ENCODE results near the gene PCBP1. TPM values are rescaled to one million over a fixed set of nuclear protein-coding genes. Genes with fewer than 3 reads are reported as not detected.

Gene PCBP1
- total and polyA plus RNA-seq, 4 donors = 134 to 453 (median 297) TPM

DNA sequence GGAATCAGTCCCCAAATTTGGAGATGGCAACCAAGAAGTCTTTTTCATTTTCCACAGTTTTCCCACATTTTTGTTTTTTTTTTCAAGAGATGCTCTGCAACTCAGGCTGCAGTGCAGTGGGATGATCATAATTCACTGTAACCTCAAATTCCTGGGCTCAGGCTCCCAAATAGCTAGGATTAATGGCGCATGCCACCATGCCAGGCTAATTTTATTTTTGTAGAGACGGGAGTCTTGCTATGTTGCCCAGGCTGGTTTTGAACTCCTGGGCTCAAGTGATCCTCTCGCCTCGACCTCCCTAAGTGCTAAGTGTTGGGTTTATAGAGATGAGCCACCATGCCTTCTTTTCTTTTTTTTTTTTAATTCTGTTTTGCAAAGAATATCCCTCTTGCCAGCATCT is 35.2 kb downstream of the PCBP1 start:
- 92 to 94% methylated on average over 4 of the region's 4 CpGs for WGBS, 2 donors
- no peak overlapping the region for H3K4me3 ChIP-seq
- DNase-seq (no peak), ATAC-seq (ENCODE audit: insufficient read depth, low FRiP score) (no peak)
- no peaks in the 10 kb centered on the region for H3K36me3 ChIP-seq (ENCODE audit: control insufficient read depth in 4 of 4, insufficient read depth in 4 of 4, low read length in 4 of 4)
- H3K9me3 ChIP-seq (ENCODE audit: control insufficient read depth in 4 of 4, insufficient read depth in 3 of 4, low read length in 3 of 4) = no peaks in the 10 kb centered on the region
- TF ChIP-seq, protein P1, sequence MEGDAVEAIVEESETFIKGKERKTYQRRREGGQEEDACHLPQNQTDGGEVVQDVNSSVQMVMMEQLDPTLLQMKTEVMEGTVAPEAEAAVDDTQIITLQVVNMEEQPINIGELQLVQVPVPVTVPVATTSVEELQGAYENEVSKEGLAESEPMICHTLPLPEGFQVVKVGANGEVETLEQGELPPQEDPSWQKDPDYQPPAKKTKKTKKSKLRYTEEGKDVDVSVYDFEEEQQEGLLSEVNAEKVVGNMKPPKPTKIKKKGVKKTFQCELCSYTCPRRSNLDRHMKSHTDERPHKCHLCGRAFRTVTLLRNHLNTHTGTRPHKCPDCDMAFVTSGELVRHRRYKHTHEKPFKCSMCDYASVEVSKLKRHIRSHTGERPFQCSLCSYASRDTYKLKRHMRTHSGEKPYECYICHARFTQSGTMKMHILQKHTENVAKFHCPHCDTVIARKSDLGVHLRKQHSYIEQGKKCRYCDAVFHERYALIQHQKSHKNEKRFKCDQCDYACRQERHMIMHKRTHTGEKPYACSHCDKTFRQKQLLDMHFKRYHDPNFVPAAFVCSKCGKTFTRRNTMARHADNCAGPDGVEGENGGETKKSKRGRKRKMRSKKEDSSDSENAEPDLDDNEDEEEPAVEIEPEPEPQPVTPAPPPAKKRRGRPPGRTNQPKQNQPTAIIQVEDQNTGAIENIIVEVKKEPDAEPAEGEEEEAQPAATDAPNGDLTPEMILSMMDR (IDR thresholded peaks at IDR 0.05; ENCODE audit: control extremely low read depth, extremely low read depth) = no peak
- H3K27ac ChIP-seq (ENCODE audit: low read depth in 1 of 2, low read length in 1 of 2) = no peak overlapping the region
- H3K27me3 ChIP-seq (ENCODE audit: control insufficient read depth in 3 of 3, insufficient read depth in 3 of 3, low read length in 2 of 3) = no peaks in the 10 kb centered on the region
- H3K9ac ChIP-seq (ENCODE audit: insufficient read depth in 1 of 2, low read length in 2 of 2) = no peak overlapping the region
- peaks cover 0 to 15% (median 11%) of the 10 kb centered on the region in 5 donors for H3K4me1 ChIP-seq (ENCODE audit: control insufficient read depth in 5 of 5, insufficient read depth in 5 of 5, low read length in 5 of 5)

GRCh38 chr2:70123051-70123828 is 36.0 kb downstream of the PCBP1 start:
- Histone ChIP-seq H3K4me1 (ENCODE audit: control insufficient read depth in 5 of 5, insufficient read depth in 5 of 5, low read length in 5 of 5) (peaks cover 0 to 19% (median 13%) of the 10 kb centered on the region in 5 donors), H3K27ac (ENCODE audit: low read depth in 1 of 2, low read length in 1 of 2) (peak overlapping the region; percentile 100), H3K4me3 (no peak overlapping the region), H3K9ac (ENCODE audit: insufficient read depth in 1 of 2, low read length in 2 of 2) (peak overlapping the region in 1 of 2 donors; percentile 70), H3K9me3 (ENCODE audit: control insufficient read depth in 4 of 4, insufficient read depth in 3 of 4, low read length in 3 of 4) (no peaks in the 10 kb centered on the region), H3K27me3 (ENCODE audit: control insufficient read depth in 3 of 3, insufficient read depth in 3 of 3, low read length in 2 of 3) (no peaks in the 10 kb centered on the region), H3K36me3 (ENCODE audit: control insufficient read depth in 4 of 4, insufficient read depth in 4 of 4, low read length in 4 of 4) (no peaks in the 10 kb centered on the region)
- ATAC-seq (ENCODE audit: insufficient read depth, low FRiP score) (no peak), DNase-seq (peak; percentile 72 to 89 (median 81))
- 65 to 70% methylated on average over 20 of the region's 20 CpGs for WGBS, 2 donors
- TF ChIP-seq, protein P1 (IDR thresholded peaks at IDR 0.05; ENCODE audit: control extremely low read depth, extremely low read depth) = no peak

DNA sequence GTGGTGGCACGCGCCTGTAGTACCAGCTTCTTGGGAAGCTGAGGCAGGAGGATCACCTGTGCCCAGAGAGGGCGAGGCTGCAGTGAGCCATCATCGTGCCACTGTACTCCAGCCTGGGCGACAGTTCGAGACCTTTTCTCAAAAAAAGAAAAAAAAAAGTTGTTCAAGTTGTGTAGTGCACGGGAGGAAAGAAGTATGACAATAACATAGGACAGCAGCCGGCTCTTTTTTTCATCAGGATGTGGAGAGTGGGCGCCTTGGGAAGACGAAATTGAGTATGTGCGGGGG is 36.5 kb downstream of the PCBP1 start:
- no peak for ATAC-seq (ENCODE audit: insufficient read depth, low FRiP score)
- TF ChIP-seq, protein P1 (IDR thresholded peaks at IDR 0.05; ENCODE audit: control extremely low read depth, extremely low read depth) = no peak
- Histone ChIP-seq H3K9ac (ENCODE audit: insufficient read depth in 1 of 2, low read length in 2 of 2) (peak overlapping the region in 1 of 2 donors; percentile 70), H3K4me3 (no peak overlapping the region), H3K9me3 (ENCODE audit: control insufficient read depth in 4 of 4, insufficient read depth in 3 of 4, low read length in 3 of 4) (no peaks in the 10 kb centered on the region), H3K36me3 (ENCODE audit: control insufficient read depth in 4 of 4, insufficient read depth in 4 of 4, low read length in 4 of 4) (no peaks in the 10 kb centered on the region), H3K27ac (ENCODE audit: low read depth in 1 of 2, low read length in 1 of 2) (peak overlapping the region; percentile 100), H3K27me3 (ENCODE audit: control insufficient read depth in 3 of 3, insufficient read depth in 3 of 3, low read length in 2 of 3) (no peaks in the 10 kb centered on the region), H3K4me1 (ENCODE audit: control insufficient read depth in 5 of 5, insufficient read depth in 5 of 5, low read length in 5 of 5) (peaks cover 0 to 20% (median 13%) of the 10 kb centered on the region in 5 donors)
- 19 to 22% methylated on average over 11 of the region's 11 CpGs for WGBS, 2 donors
- DNase-seq = no peak
